ENCODE measurements around the gene MRPL30. TPM values are rescaled to one million over a fixed set of nuclear protein-coding genes. Genes with fewer than 3 reads are reported as not detected.
"Not testable (repeated sequence)": the region's sequence is repeated elsewhere in the genome, so short reads cannot be mapped to it uniquely, and the experiment has no call there.

MRPL30 gene
- total RNA-seq, 2 donors from 2014 or later: 8.9 to 24.5 TPM

GRCh38 chr2:99187011-99187410, 6.0 kb downstream of the MRPL30 start:
- DNase-seq (ENCODE audit: low spot score) (no peak), ATAC-seq (ENCODE audit: insufficient number of reproducible peaks, low FRiP score, low read depth) (no peak)
- Histone ChIP-seq H3K9me3 (no peaks in the 10 kb centered on the region), H3K27ac (no peak overlapping the region), H3K27me3 (replicated peaks; ENCODE audit: insufficient read depth) (no peaks in the 10 kb centered on the region), H3K36me3 (peaks cover 14% of the 10 kb centered on the region), H3K4me3 (no peak overlapping the region), H3K4me1 (ENCODE audit: control insufficient read depth in 1 of 2, low read depth in 2 of 2) (peaks cover 7 to 10% of the 10 kb centered on the region in 2 donors)
- no peak for TF ChIP-seq CTCF (IDR thresholded peaks at IDR 0.05)

GRCh38 chr2:99188357-99188756, 7.4 kb downstream of the MRPL30 start:
- Histone ChIP-seq H3K36me3 (peaks cover 23% of the 10 kb centered on the region), H3K4me3 (no peak overlapping the region), H3K27ac (no peak overlapping the region), H3K27me3 (replicated peaks; ENCODE audit: insufficient read depth) (no peaks in the 10 kb centered on the region), H3K4me1 (ENCODE audit: control insufficient read depth in 1 of 2, low read depth in 2 of 2) (no peaks in the 10 kb centered on the region), H3K9me3 (no peaks in the 10 kb centered on the region)
- ATAC-seq (ENCODE audit: insufficient number of reproducible peaks, low FRiP score, low read depth) (no peak), DNase-seq (ENCODE audit: low spot score) (no peak)
- TF ChIP-seq CTCF (IDR thresholded peaks at IDR 0.05): no peak

GRCh38 chr2:99190548-99190947, 9.6 kb downstream of the MRPL30 start:
- Histone ChIP-seq H3K4me1 (ENCODE audit: control insufficient read depth in 1 of 2, low read depth in 2 of 2) (no peaks in the 10 kb centered on the region), H3K27me3 (replicated peaks; ENCODE audit: insufficient read depth) (no peaks in the 10 kb centered on the region), H3K36me3 (peaks cover 26% of the 10 kb centered on the region), H3K9me3 (no peaks in the 10 kb centered on the region), H3K4me3 (no peak overlapping the region), H3K27ac (no peak overlapping the region)
- DNase-seq (ENCODE audit: low spot score): no peak
- no peak for ATAC-seq (ENCODE audit: insufficient number of reproducible peaks, low FRiP score, low read depth)
- no peak for TF ChIP-seq CTCF (IDR thresholded peaks at IDR 0.05)

GRCh38 chr2:99192364-99192763, 11.4 kb downstream of the MRPL30 start:
- not testable (repeated sequence) for H3K27ac ChIP-seq; H3K27me3 ChIP-seq (replicated peaks; ENCODE audit: insufficient read depth); H3K9me3 ChIP-seq; DNase-seq (ENCODE audit: low spot score); H3K4me1 ChIP-seq (ENCODE audit: control insufficient read depth in 1 of 2, low read depth in 2 of 2); H3K4me3 ChIP-seq; ATAC-seq (ENCODE audit: insufficient number of reproducible peaks, low FRiP score, low read depth)
- H3K36me3 ChIP-seq: peaks cover 45% of the 10 kb centered on the region

- Histone ChIP-seq H3K36me3 (peaks cover 31% of the 10 kb centered on the region), H3K27ac (no peak overlapping the region), H3K4me1 (ENCODE audit: control insufficient read depth in 1 of 2, low read depth in 2 of 2) (no peaks in the 10 kb centered on the region), H3K4me3 (no peak overlapping the region), H3K9me3 (no peaks in the 10 kb centered on the region), H3K27me3 (replicated peaks; ENCODE audit: insufficient read depth) (no peaks in the 10 kb centered on the region)
- ATAC-seq (ENCODE audit: insufficient number of reproducible peaks, low FRiP score, low read depth) (no peak), DNase-seq (ENCODE audit: low spot score) (no peak)
- TF ChIP-seq CTCF (IDR thresholded peaks at IDR 0.05): no peak
These were observed 17.3 kb downstream of the MRPL30 start for GRCh38 chr2:99198103-99198841.

All from thoracic aorta (tissue), 2 donors.